NCI-H2227 (cell line): ENCODE data around the gene RPL32.
"Not testable (repeated sequence)": the region's sequence is repeated elsewhere in the genome, so short reads cannot be mapped to it uniquely, and the experiment has no call there.

Source experiments
- DNase-seq: peaks from one replicate; lab custom pipeline; 2025; ENCODE audit not compliant: unreplicated experiment; lab: John Stamatoyannopoulos, UW

Gene RPL32

GRCh38 chr3:12868039-12869034 is 27.0 kb upstream of the RPL32 start:
- peak; percentile 85 for DNase-seq

- no peak for DNase-seq
These were observed 25.5 kb upstream of the RPL32 start for GRCh38 chr3:12866836-12867235.

- DNase-seq, result no peak
These were observed 23.9 kb upstream of the RPL32 start for GRCh38 chr3:12865271-12865670.

- DNase-seq, result no peak
These were observed 21.0 kb upstream of the RPL32 start for GRCh38 chr3:12862387-12862786.

- no peak for DNase-seq
These were observed 20.2 kb upstream of the RPL32 start for GRCh38 chr3:12861611-12862010.

GRCh38 chr3:12859840-12860239 is 18.5 kb upstream of the RPL32 start:
- DNase-seq, result no peak

- DNase-seq, result no peak
These were observed 15.3 kb upstream of the RPL32 start for GRCh38 chr3:12856626-12857025.

GRCh38 chr3:12854565-12854964 is 13.2 kb upstream of the RPL32 start:
- DNase-seq, result no peak

GRCh38 chr3:12853847-12854246 is 12.5 kb upstream of the RPL32 start:
- DNase-seq, result not testable (repeated sequence)

GRCh38 chr3:12852201-12852600 is 10.8 kb upstream of the RPL32 start:
- DNase-seq, result no peak

- no peak for DNase-seq
These were observed 4.4 kb upstream of the RPL32 start for GRCh38 chr3:12845811-12846210.

- DNase-seq, result no peak
These were observed 1.1 kb upstream of the RPL32 start for GRCh38 chr3:12842469-12842868.

- DNase-seq, result no peak
These were observed 584 bp upstream of the RPL32 start for GRCh38 chr3:12841970-12842328.

- no peak for DNase-seq
These were observed 695 bp downstream of the RPL32 start for GRCh38 chr3:12840591-12841148.

GRCh38 chr3:12840148-12840547 is 1.2 kb downstream of the RPL32 start:
- DNase-seq, result not testable (repeated sequence)

GRCh38 chr3:12839156-12839946 is 2.0 kb downstream of the RPL32 start:
- DNase-seq, result no peak

GRCh38 chr3:12838179-12838965 is 3.0 kb downstream of the RPL32 start:
- DNase-seq, result no peak

- no peak for DNase-seq
These were observed 3.9 kb downstream of the RPL32 start for GRCh38 chr3:12837295-12837986.

GRCh38 chr3:12835052-12835665 is 6.2 kb downstream of the RPL32 start:
- DNase-seq, result no peak
